GM18909 (cell line): ENCODE measurements around the gene H3-3A.

Experiments
- ATAC-seq: cut with Tn5 transposase; IDR thresholded peaks from one replicate; pipeline ENCODE4 v1.9.1; 2021; ENCODE audit warnings: mild to moderate bottlenecking; ENCODE audit not compliant: unreplicated experiment, poor library complexity

The H3-3A gene

DNA sequence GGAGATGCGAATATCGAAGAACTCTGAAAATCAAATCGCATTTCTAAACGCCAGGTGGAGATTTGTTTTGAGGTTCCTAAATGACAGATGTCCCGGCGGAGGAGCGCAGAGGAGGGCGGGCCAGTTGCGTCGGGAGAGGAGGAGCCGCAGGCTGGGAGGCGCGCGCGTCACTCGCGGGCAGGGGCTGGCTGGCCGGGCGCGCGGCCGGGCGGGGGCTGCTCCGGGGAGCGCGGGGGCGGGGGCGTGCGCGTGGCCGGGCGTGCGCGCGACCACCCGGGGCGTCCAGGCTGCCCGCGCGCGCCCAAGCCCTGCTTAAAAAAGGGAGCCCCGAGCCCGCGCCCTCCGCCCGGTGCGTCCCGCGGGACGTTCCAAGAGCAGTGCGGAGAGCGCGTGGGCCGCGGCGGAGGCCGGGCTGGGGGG lies 47.3 kb downstream of the H3-3A start:
- peak; percentile 76 for ATAC-seq

DNA sequence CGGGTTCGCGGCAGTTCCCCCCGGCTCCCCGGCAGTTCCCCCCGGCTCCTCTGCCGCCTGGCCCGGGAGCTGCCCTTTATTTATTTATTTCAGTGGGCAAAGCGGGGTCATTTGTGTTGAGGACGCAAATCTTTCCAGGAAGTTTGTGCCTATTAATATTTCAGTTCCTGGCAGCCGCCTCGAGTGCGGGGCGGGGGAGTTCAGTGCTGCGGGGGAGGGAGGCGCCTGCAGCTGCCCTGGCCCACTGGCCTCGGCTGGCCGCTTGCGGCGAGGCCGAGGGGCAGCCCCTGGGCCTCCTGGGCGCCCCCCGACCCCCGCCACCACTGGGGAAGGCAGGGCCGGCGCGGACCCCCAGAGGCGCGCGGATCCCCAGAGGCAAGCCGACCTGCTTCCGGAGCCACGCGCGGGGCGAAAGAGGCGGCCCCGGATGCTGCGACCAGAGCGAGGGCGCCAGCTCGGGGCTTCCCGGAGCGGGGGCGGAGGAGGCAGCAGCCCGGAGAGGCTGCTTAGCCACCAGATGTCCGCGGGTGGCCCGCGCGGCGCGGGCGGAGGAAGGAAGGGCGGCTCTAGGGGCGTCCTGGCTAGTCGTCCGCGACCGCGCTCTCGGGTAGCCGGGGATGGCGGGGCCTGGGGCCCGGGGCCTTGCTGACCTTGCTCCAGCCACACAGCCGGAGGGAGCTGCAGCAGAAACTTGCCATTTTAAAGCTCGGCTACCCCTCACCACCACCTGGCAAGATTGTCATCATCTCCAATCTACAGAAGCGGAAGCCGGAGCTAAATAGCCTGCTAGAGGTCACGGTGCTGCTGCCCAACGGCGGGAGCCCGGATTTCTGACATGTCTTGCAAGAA lies 48.0 kb downstream of the H3-3A start:
- peak; percentile 79 for ATAC-seq

DNA sequence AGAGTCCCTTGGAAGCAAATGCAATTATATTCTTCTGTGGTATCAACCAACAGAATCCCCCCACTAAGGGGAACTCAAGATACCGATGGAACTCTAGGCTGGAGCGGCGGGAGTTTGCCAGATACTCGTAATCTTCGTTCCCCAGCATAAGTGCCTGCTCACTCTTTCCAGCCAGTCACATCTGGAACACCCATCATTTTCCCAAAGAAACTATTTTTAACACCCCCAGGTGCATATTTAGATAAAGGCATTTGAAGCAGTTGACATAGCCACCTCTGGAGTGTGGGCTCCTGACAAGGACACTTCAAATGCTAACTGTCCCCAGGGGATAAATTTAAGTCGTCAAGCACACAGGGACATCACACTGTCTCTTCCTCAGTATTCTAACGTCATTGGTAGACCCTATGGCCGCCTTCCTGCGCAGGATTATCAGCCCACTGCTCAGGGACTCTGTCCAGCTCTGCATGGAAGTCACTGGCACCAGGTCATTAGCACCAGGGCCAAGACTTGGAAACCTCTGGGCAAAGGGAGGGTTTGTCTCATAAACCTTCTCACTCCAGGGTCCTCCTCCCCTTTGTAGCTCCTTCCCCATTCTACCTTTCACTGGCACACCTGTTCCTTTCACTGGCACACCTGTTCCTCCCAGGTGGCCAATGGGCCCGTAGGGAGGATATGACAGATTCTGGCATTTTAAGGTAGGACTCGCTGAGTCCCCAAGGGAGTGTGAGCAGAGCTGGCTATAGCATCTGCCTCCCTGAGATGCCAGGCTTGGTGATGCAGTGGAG lies 48.8 kb downstream of the H3-3A start:
- ATAC-seq = no peak

DNA sequence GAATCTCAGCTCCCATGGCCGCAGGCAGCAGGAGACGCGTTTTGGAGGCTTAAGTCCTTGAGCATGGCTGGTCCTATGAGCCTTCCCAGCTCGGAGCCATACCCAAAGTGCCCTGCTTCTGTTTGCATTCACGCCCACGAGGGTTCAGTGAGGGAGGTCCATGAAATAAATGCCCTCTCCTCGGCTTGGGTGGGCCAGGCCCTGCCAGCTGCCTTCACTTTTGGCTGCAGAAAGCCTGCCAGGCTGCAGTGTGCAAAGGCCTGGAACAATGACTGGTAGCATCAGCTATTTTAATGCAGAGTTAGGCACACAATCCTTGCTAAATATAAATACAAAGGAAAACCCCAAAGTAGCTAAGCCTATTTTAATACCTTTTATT lies 49.4 kb downstream of the H3-3A start:
- no peak for ATAC-seq

DNA sequence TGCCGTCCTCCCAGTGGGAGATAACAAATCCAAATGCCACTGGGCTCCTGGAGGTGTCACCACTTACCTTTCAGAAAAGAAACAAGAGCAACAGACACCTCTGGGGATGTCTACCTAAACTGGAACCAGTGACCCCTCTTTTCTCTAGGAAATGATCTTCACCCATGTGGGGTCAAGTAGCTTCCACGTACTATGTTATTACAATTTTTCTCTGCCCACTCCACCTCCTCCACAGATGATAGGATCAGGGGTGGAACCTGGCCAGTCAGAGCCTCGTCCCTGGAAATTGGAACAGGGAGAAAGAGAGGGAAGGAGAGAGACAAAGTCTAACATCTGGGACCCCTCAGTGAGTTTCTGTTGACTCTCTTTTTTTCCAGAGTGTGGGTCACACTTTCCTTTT lies 50.1 kb downstream of the H3-3A start:
- no peak for ATAC-seq

DNA sequence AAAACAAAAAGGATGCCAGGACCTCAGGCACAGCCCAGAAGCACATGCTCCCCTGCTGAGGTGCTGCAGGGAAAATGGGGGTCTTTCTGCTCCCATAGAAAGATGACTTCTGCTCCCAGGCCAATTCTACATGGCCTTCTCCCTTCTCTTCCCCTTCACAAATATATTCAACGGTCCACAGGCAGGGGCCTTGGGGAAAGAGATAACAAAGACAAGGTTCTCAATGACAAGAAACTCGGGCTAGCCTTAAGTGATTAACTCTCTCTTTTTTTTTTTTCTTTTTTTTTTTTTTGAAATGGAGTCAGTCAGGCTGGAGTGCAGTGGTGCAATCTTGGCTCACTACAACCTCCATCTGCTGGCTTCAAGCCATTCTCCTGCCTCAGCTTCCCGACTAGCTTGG lies 54.2 kb downstream of the H3-3A start:
- no peak for ATAC-seq

DNA sequence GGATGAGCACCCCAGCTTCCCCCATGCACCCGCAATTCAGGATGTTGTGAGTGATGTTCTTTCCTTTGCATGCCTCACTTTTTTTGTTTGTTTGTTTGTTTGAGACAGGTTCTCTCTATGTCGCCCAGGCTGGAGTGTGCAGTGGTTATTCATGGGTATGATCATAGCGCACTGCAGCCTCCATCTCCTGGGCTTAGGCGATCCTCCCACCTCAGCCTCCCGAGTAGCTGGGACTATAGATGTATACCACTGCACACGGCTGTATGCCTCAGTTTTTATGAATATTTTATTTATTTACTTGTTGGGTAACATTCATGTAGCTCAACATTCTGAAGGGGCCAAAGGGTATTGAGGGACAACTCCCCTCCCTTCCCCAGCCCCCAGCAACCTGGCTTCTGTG lies 54.8 kb downstream of the H3-3A start:
- no peak for ATAC-seq

DNA sequence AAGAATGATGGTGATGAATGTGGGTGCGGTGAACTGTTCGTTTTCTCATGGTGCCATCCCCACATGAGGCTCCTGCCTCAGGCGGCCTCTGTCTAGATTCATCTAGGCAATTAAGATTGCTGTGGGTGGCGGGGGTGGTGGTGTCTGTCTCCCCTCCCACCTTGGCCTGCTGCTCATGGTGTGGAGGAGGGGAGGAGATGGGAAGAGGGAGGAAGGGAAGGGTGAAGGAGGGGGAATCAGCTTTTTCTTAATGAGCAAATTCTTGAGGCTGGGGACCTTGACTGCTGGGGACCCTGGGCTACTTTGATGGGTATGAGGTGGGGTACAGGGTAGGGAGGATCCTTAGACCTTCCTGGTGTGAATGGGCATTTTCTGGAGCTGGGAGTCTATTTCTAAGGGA lies 55.8 kb downstream of the H3-3A start:
- ATAC-seq = no peak

DNA sequence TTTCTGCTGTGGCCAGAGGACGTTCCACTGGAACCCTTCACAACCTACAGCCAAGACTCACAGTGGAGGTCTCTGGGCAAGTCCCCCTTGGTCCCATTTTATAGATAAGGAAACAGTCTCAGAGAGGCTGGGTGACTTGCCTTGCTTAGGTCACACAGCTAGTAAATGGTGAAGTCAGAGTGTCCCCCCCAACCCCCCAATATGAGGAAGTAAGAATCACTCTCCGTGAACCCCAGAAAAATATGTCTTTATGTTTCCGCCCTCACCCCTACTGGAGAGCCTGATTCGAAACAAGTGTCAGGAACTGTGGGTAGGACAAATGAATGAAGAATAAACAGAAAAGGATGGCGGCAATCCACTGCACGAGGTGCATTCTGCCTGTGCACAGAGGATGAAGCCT lies 56.7 kb downstream of the H3-3A start:
- no peak for ATAC-seq

DNA sequence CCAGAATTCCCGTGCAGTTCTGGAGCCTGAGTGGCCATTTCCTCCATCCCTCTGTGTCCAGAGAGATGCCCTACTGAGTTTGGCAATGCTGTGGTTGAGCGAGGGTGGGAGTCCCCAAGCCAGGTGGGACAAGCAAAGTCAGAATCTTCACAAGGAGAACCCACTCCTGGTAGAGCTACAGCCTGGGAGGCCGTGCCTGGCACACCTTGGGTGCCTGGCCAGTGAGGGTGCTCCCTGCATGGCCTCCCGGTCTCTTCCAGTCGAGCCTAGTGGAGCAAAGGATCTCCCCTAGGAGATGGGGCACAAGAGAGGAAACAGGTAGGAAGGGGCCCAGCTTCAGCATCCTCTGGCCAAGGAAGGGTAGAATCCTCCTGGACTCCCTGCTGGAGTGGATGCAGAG lies 57.9 kb downstream of the H3-3A start:
- ATAC-seq = no peak

DNA sequence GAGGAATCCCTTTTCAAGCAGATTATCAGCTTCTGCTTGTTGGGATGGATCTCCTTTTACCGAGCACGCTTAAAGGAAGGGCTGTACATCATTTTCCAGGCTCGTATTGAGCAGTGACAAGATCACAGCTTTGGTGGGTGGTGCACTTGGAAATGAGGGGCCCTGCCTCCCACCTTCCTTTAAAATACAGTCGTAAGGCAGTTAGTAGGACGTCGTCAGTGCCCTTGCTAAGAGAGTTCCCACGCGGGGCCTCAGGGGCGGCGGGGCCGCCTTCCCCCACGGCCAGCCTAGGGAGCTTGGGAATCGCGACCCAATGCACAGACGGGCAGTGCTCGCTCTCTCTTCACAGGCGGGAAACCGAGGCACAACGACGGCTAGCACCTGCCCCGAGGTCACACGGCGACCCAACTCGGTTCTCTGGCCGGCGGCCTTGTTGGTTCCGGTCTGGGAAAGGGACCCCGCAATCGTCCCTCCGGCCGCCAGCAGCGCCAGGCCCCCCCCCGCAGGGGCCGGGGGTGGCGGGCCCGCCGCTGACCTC lies 58.6 kb downstream of the H3-3A start:
- ATAC-seq = no peak
